GM20000 (cell line): ENCODE data around the gene CAMTA1.

Experiments used
- DNase-seq: peaks from one replicate; pipeline ENCODE4 v3.0.0; 2012; ENCODE audit warnings: low spot score
- CTCF ChIP-seq: IDR thresholded peaks from 2 replicates; pipeline ENCODE4 v1.5.1; 2012; ENCODE audit warnings: mild to moderate bottlenecking, control low read depth; ENCODE audit errors: extremely low read depth, missing control alignments

The CAMTA1 gene

GRCh38 chr1:7388488-7389185 is 603.4 kb downstream of the CAMTA1 start:
- no peak for TF ChIP-seq CTCF
- DNase-seq = no peak

GRCh38 chr1:7389201-7389905 is 604.1 kb downstream of the CAMTA1 start:
- TF ChIP-seq CTCF = no peak
- DNase-seq = no peak

GRCh38 chr1:7389906-7390603 is 604.8 kb downstream of the CAMTA1 start:
- no peak for TF ChIP-seq CTCF
- DNase-seq = no peak

- TF ChIP-seq CTCF = no peak
- no peak for DNase-seq
These were observed 605.3 kb downstream of the CAMTA1 start for GRCh38 chr1:7390604-7391000.

GRCh38 chr1:7393136-7393535 is 607.9 kb downstream of the CAMTA1 start:
- no peak for DNase-seq
- no peak for TF ChIP-seq CTCF

- no peak for TF ChIP-seq CTCF
- no peak for DNase-seq
These were observed 610.0 kb downstream of the CAMTA1 start for GRCh38 chr1:7395251-7395650.

GRCh38 chr1:7398982-7399381 is 613.7 kb downstream of the CAMTA1 start:
- no peak for TF ChIP-seq CTCF
- no peak for DNase-seq
